Measurements from ENCODE around the gene PDE8B.

PDE8B gene

DNA sequence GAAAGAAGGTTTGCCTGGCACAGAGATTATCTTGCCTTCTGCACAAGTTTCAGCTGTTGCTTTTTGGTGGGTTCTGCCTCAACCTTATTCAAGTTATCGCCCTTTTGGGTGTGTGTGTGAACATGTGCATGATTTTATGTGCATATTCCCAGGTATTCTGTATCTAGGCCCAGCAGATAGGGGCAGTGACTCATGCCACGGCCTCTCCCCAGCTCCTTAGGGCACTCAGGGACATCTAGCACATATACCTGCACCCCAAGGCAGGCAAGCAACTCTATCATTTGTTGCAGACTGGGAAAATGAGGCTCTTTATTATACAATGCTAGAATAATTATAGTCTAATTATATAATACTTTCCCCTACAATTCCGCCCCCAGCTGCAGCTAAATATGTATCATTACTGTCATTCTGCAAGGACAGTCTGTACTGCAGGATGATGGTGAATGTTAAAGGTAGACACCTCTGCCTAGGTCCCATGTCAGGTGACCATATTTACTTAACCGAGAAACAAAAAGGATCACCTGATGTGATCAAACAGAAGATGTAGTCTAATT lies 128.9 kb downstream of the PDE8B start:
- Histone ChIP-seq H3K27ac (ENCODE audit: low read depth, low read length) (no peak overlapping the region), H3K36me3 (ENCODE audit: insufficient read depth, low read length) (no peaks in the 10 kb centered on the region), H2AFZ (ENCODE audit: low read length, unreplicated experiment) (no peak overlapping the region)

DNA sequence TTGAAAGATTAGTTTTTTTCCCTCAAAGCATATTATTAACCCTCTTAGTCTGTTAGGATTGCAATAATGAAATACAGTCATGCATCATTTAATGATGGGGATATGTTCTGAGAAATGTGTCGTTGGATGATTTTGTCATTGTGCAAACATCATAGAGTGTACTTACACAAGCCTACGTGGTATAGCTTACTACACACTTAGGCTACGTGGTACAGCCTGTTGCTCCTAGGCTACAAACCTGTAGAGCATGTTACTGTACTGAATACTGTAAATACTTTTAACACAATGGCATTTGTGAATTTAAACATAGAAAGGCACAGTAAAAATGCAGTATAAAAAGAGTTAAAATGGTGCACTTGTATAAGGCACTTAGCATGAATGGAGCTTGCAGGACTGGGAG lies 132.7 kb downstream of the PDE8B start:
- no peaks in the 10 kb centered on the region for H3K4me1 ChIP-seq (ENCODE audit: control insufficient read depth, insufficient read depth, low read length, unreplicated experiment)
- H3K4me3 ChIP-seq (ENCODE audit: low read depth, low read length), result no peak overlapping the region
- H3K36me3 ChIP-seq (ENCODE audit: insufficient read depth, low read length), result no peaks in the 10 kb centered on the region
- no peak overlapping the region for H2AFZ ChIP-seq (ENCODE audit: low read length, unreplicated experiment)
- H3K27ac ChIP-seq (ENCODE audit: low read depth, low read length), result no peak overlapping the region
- no peaks in the 10 kb centered on the region for H3K79me2 ChIP-seq (ENCODE audit: control insufficient read depth, insufficient read depth, low read length, unreplicated experiment)
- peaks cover 9% of the 10 kb centered on the region for H3K27me3 ChIP-seq (ENCODE audit: insufficient read depth, low read length)

More for the DNA sequence above, 128.9 kb downstream of the PDE8B start:
- H3K79me2 ChIP-seq (ENCODE audit: control insufficient read depth, insufficient read depth, low read length, unreplicated experiment), result no peaks in the 10 kb centered on the region
- H3K4me3 ChIP-seq (ENCODE audit: low read depth, low read length), result no peak overlapping the region
- no peaks in the 10 kb centered on the region for H3K27me3 ChIP-seq (ENCODE audit: insufficient read depth, low read length)
- H3K4me1 ChIP-seq (ENCODE audit: control insufficient read depth, insufficient read depth, low read length, unreplicated experiment), result no peaks in the 10 kb centered on the region

DNA sequence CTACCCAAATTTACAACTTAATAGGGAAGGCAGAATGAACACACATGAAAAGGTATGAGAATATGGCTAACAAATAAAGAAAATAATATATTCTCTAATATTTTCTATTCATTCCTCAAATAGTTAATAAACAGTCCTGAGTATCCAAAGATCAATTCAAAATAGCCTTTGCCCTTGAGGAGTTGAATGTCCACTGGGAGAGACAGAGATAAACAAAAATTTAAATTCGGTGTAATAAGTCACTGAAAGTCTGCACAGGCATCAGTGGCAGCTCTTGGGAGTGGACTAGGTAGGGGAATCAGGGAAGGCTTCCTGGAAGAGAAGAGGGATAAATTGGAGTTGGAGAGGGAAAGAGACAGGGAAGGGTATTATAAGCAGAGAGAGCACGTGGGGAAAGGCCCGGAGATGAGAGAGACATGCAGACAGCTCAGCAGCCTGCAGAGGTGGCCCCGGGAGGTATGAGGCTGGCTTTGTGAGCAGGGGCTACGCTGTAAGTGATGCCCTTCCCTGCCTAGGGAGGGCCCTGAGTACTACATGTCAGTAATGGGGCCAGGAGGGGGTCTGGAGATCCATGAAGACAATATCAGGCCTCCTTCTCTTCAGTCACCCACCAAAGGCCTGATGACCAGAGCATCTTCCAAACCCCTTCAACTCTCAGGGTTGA lies 137.1 kb downstream of the PDE8B start:
- H3K79me2 ChIP-seq (ENCODE audit: control insufficient read depth, insufficient read depth, low read length, unreplicated experiment), result no peaks in the 10 kb centered on the region
- no peaks in the 10 kb centered on the region for H3K4me1 ChIP-seq (ENCODE audit: control insufficient read depth, insufficient read depth, low read length, unreplicated experiment)
- no peak overlapping the region for H3K27ac ChIP-seq (ENCODE audit: low read depth, low read length)
- H3K27me3 ChIP-seq (ENCODE audit: insufficient read depth, low read length), result peaks cover 28% of the 10 kb centered on the region
- no peak overlapping the region for H2AFZ ChIP-seq (ENCODE audit: low read length, unreplicated experiment)
- H3K36me3 ChIP-seq (ENCODE audit: insufficient read depth, low read length), result no peaks in the 10 kb centered on the region
- no peak overlapping the region for H3K4me3 ChIP-seq (ENCODE audit: low read depth, low read length)

DNA sequence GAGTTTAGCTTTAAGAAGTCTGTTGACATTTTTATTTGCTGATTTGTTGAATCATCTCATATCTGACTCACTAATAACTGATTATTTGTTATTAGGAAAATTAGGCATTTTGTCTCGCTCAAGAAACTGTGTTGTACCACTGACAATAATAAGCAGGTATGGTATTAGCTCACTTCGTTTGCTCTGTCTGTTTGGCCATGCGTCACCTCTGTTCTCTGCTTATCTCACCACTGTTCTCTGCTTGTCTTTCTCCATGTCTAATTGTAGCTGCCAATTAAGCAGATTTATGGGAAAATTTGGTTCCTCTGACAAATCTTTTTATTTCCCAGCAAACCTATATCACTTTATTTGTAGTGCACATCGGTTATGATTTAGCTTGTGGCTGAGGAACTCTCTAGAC lies 142.8 kb downstream of the PDE8B start:
- Histone ChIP-seq H2AFZ (ENCODE audit: low read length, unreplicated experiment) (no peak overlapping the region), H3K4me1 (ENCODE audit: control insufficient read depth, insufficient read depth, low read length, unreplicated experiment) (peaks cover under 1% of the 10 kb centered on the region), H3K27me3 (ENCODE audit: insufficient read depth, low read length) (peaks cover 18% of the 10 kb centered on the region), H3K79me2 (ENCODE audit: control insufficient read depth, insufficient read depth, low read length, unreplicated experiment) (no peaks in the 10 kb centered on the region), H3K4me3 (ENCODE audit: low read depth, low read length) (no peak overlapping the region), H3K27ac (ENCODE audit: low read depth, low read length) (no peak overlapping the region), H3K36me3 (ENCODE audit: insufficient read depth, low read length) (no peaks in the 10 kb centered on the region)

DNA sequence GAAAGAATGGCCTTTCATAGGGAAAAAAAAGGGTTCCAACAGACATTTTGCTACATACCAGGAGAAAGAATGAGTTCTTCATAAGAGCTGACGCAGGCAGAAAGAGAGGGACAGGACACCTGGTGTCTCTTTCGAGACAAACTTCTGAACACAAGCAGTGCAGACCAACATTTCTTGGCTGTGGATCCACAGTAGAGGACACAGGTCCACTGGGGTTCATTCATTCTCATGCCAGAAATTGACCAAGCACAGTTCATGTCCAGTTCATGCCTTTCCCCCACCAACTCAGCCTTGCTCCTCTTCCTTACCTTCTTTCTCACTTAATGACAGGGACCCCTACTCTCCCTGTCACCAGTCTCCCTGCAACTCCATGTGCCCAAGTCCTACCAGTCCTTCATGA lies 144.0 kb downstream of the PDE8B start:
- peaks cover 9% of the 10 kb centered on the region for H3K27me3 ChIP-seq (ENCODE audit: insufficient read depth, low read length)
- H3K4me1 ChIP-seq (ENCODE audit: control insufficient read depth, insufficient read depth, low read length, unreplicated experiment), result peaks cover 9% of the 10 kb centered on the region
- H3K79me2 ChIP-seq (ENCODE audit: control insufficient read depth, insufficient read depth, low read length, unreplicated experiment), result no peaks in the 10 kb centered on the region
- H3K4me3 ChIP-seq (ENCODE audit: low read depth, low read length), result no peak overlapping the region
- no peak overlapping the region for H2AFZ ChIP-seq (ENCODE audit: low read length, unreplicated experiment)
- H3K36me3 ChIP-seq (ENCODE audit: insufficient read depth, low read length), result no peaks in the 10 kb centered on the region
- H3K27ac ChIP-seq (ENCODE audit: low read depth, low read length), result no peak overlapping the region

DNA sequence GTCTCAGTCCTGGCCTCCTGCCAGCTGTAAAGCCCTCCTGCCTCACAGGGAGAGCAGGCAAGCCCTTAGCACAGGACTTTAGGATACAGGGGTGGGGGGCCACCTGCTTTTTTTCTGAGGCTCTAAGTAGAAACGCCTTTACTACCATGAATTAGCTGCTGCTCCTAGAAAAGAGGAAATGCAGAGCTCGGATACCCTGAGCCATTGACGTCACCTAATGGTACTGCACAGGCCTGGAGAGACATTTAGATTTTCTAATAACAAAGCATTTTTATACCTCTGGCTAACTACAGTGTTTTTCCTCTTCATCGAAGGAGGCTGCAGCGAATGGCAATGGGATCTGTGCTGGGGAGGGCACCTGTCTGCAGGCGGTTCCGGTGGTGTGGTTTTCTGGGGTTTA lies 144.6 kb downstream of the PDE8B start:
- Histone ChIP-seq H3K79me2 (ENCODE audit: control insufficient read depth, insufficient read depth, low read length, unreplicated experiment) (no peaks in the 10 kb centered on the region), H3K36me3 (ENCODE audit: insufficient read depth, low read length) (no peaks in the 10 kb centered on the region)

DNA sequence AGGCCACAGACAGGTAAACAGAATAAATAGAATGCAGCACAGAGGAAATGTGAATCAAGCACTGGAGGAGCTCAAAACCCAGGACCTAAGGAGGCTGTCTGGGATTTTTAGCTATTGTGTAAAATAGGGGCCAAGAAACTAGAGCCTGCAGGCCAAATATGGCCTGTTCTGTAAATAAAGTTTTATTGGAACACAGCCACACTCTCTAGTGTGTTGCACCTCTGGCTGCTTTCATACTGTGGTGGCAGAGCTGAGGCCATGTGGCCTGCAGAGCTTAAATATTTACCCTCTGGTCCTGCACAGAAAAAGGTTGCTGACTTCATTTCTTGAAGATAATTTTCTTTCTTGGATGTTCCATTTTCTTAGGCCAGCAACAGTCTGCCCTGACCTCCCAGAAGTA lies 145.3 kb downstream of the PDE8B start:
- H3K79me2 ChIP-seq (ENCODE audit: control insufficient read depth, insufficient read depth, low read length, unreplicated experiment), result no peaks in the 10 kb centered on the region
- H3K27ac ChIP-seq (ENCODE audit: low read depth, low read length), result no peak overlapping the region
- no peak overlapping the region for H2AFZ ChIP-seq (ENCODE audit: low read length, unreplicated experiment)
- no peak overlapping the region for H3K4me3 ChIP-seq (ENCODE audit: low read depth, low read length)
- no peaks in the 10 kb centered on the region for H3K36me3 ChIP-seq (ENCODE audit: insufficient read depth, low read length)
- peaks cover 9% of the 10 kb centered on the region for H3K4me1 ChIP-seq (ENCODE audit: control insufficient read depth, insufficient read depth, low read length, unreplicated experiment)
- peaks cover 3% of the 10 kb centered on the region for H3K27me3 ChIP-seq (ENCODE audit: insufficient read depth, low read length)

More for the DNA sequence above, 144.6 kb downstream of the PDE8B start:
- Histone ChIP-seq H3K4me3 (ENCODE audit: low read depth, low read length) (no peak overlapping the region), H3K27me3 (ENCODE audit: insufficient read depth, low read length) (peaks cover 8% of the 10 kb centered on the region), H3K4me1 (ENCODE audit: control insufficient read depth, insufficient read depth, low read length, unreplicated experiment) (peaks cover 9% of the 10 kb centered on the region), H3K27ac (ENCODE audit: low read depth, low read length) (no peak overlapping the region), H2AFZ (ENCODE audit: low read length, unreplicated experiment) (no peak overlapping the region)

DNA sequence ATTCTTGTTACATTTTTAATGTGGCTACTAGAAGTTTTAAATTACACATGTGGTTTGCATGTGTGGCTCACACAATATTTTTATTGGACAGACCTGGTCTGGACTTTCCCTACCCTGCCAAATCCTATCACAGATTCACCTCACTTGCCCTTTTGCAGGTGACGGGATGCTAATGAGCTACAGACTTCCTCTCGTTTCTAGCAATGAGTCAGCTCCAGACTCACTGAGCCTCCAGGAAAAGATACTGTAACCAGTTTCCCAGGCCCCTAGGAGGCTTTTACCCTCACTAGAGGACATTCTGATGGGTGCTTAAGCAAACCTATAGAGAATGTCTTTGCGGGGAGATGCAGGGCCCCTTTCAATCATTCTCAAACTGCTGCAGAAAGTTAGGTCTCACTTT lies 146.3 kb downstream of the PDE8B start:
- no peak overlapping the region for H2AFZ ChIP-seq (ENCODE audit: low read length, unreplicated experiment)
- H3K79me2 ChIP-seq (ENCODE audit: control insufficient read depth, insufficient read depth, low read length, unreplicated experiment), result no peaks in the 10 kb centered on the region
- no peak overlapping the region for H3K4me3 ChIP-seq (ENCODE audit: low read depth, low read length)
- no peak overlapping the region for H3K27ac ChIP-seq (ENCODE audit: low read depth, low read length)
- peaks cover 9% of the 10 kb centered on the region for H3K4me1 ChIP-seq (ENCODE audit: control insufficient read depth, insufficient read depth, low read length, unreplicated experiment)
- H3K27me3 ChIP-seq (ENCODE audit: insufficient read depth, low read length), result no peaks in the 10 kb centered on the region
- H3K36me3 ChIP-seq (ENCODE audit: insufficient read depth, low read length), result no peaks in the 10 kb centered on the region

DNA sequence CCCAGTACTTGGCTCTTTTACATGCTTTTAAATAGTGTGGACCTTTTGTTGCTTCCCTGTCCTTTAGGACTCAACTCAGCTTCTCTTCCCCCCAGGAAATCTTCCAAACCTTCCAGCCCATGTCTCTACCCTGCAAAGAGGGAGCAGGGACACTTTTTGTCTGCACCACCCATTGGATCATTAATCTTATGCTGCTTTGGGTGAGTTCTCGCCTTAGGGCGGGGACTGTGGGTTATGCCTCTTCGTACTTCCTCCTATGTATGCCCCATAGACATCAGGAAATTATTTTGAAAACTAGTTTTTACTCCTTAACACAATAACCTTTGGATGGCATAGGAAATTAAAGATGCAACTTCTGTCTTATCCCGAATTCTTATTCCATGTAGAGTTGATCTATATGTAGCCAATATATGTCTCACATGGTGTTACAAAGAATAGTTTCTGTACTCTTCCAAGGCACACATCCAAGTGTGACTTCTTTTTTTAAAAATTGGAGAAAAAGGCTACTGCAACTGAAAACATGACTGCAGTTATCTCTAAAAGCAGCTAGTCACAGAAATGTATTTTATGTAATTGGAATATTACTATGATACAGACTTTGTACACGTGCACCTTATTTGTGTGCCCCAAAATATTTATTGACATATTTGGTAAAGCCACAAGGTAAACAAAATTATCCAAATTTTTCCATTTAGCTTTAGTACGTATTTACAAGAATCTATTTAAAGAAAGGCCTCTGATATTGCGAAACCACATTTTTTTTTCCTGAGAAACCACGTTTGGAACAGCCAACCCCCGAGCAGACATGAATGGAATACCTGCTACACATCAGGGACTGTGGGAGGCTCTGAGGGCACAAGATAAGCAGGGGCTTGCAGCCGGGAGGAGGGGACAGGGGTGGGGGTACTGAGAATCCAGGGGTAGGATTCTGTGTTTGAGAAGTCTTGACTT lies 148.1 kb downstream of the PDE8B start:
- no peaks in the 10 kb centered on the region for H3K27me3 ChIP-seq (ENCODE audit: insufficient read depth, low read length)
- no peaks in the 10 kb centered on the region for H3K79me2 ChIP-seq (ENCODE audit: control insufficient read depth, insufficient read depth, low read length, unreplicated experiment)
- no peak overlapping the region for H3K27ac ChIP-seq (ENCODE audit: low read depth, low read length)
- H3K36me3 ChIP-seq (ENCODE audit: insufficient read depth, low read length), result no peaks in the 10 kb centered on the region
- peak overlapping the region; percentile 15 for H2AFZ ChIP-seq (ENCODE audit: low read length, unreplicated experiment)
- peaks cover 9% of the 10 kb centered on the region for H3K4me1 ChIP-seq (ENCODE audit: control insufficient read depth, insufficient read depth, low read length, unreplicated experiment)
- no peak overlapping the region for H3K4me3 ChIP-seq (ENCODE audit: low read depth, low read length)

DNA sequence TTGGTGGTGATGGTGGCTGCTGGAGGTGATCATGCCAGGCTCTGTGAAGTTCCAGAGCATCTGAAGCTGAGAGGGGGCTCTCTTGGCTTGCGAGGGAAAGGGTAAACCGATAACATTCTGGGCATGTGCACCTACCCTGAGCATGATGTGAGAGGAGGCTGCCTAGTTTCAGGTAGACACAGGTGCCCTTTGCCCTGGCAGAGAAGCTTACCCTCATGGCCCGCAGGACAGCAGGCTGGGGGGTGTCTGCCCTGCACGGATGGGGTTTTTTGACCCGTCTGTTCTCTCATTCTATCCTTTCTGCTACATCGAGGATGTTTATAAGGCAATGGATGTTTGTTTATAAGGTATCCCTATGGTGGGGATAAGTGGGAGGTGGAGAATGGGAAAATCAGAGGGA lies 148.8 kb downstream of the PDE8B start:
- Histone ChIP-seq H3K27ac (ENCODE audit: low read depth, low read length) (no peak overlapping the region), H3K27me3 (ENCODE audit: insufficient read depth, low read length) (no peaks in the 10 kb centered on the region), H3K4me3 (ENCODE audit: low read depth, low read length) (no peak overlapping the region), H3K79me2 (ENCODE audit: control insufficient read depth, insufficient read depth, low read length, unreplicated experiment) (no peaks in the 10 kb centered on the region), H3K4me1 (ENCODE audit: control insufficient read depth, insufficient read depth, low read length, unreplicated experiment) (peaks cover 9% of the 10 kb centered on the region), H3K36me3 (ENCODE audit: insufficient read depth, low read length) (no peaks in the 10 kb centered on the region), H2AFZ (ENCODE audit: low read length, unreplicated experiment) (no peak overlapping the region)
